OCI-LY7 (cell line): ENCODE results near the gene LYRM1.

Experiments used
- CTCF ChIP-seq: fragments of 200-600 bp; sonication (generic); conservative IDR thresholded peaks from 2 replicates; pipeline ENCODE4 v1.5.1; 2014; ENCODE audit warnings: mild to moderate bottlenecking, antibody characterized with exemption, low read length, moderate library complexity, mixed read lengths
- EZH2phosphoT487 ChIP-seq: fragments of 200-600 bp; sonication (generic); IDR thresholded peaks from 2 replicates; pipeline ENCODE4 v1.6.1; 2018; ENCODE audit warnings: low read depth, borderline replicate concordance, mild to moderate bottlenecking, mixed run types, antibody characterized with exemption, low read length, moderate library complexity, mixed read lengths

GRCh38 chr16:20878682-20879147 lies 21.9 kb upstream of the LYRM1 start:
- TF ChIP-seq CTCF (no peak), EZH2phosphoT487 (no peak)
